Cardiac septum (tissue), 1 donor: ENCODE data around the gene TKT. TPM values are rescaled to one million over a fixed set of nuclear protein-coding genes. Genes with fewer than 3 reads are reported as not detected.
"Not testable (repeated sequence)": the region's sequence is repeated elsewhere in the genome, so short reads cannot be mapped to it uniquely, and the experiment has no call there.

ENCODE experiments used
- DNase-seq: peaks from one replicate; pipeline ENCODE4 v3.0.0-alpha.2; 2020; ENCODE audit warnings: low spot score
- intact Hi-C: fragments of 100-400 bp; cut with DNase I; formaldehyde crosslinking; loops from one replicate; pipeline ENCODE4 v1.14.0; 2022
- total RNA-seq: library from RNA; stranded (reverse); fragmentation: NEBNext Ultra II Directional; extraction: Animal tissue kit (Norgen Biotek cat#: 25700); gene quantifications from one replicate; pipeline ENCODE4 v1.2.1, GENCODE V29; 2021
- donor health status: DM: no; HTN: no; CAD: no.

The TKT gene
- total RNA-seq, 1 donor from 2014 or later = 34.6 TPM

GRCh38 chr3:53261712-53262111, 5.9 kb upstream of the TKT start:
- DNase-seq = no peak
- intact Hi-C loops = no loop called here

GRCh38 chr3:53260286-53260785, 4.5 kb upstream of the TKT start:
- intact Hi-C loops = no loop called here

GRCh38 chr3:53259427-53260259, 3.8 kb upstream of the TKT start:
- no peak for DNase-seq
- intact Hi-C loops = loop anchor here (5.0 kb wide), 1 partner anchor 88 kb away; the partner anchor contains the start of gene DCP1A

More at GRCh38 chr3:53260286-53260785, 4.5 kb upstream of the TKT start:
- no peak for DNase-seq

GRCh38 chr3:53258600-53259426, 3.0 kb upstream of the TKT start:
- intact Hi-C loops = loop anchor here (5.0 kb wide), 1 partner anchor 88 kb away; the partner anchor contains the start of gene DCP1A
- no peak for DNase-seq

- DNase-seq = no peak
- intact Hi-C loops = loop anchor here (5.0 kb wide), 1 partner anchor 90 kb away; the partner anchor contains the start of gene DCP1A
Observed at GRCh38 chr3:53257465-53257864, 1.6 kb upstream of the TKT start.

- intact Hi-C loops = loop anchor here (5.0 kb wide), 1 partner anchor 91 kb away; the partner anchor contains the start of gene DCP1A
- no peak for DNase-seq
Observed at GRCh38 chr3:53256704-53257055, 858 bp upstream of the TKT start.

- DNase-seq = no peak
- intact Hi-C loops = loop anchor here (5.0 kb wide), 1 partner anchor 92 kb away; the partner anchor contains the start of gene DCP1A
Observed at GRCh38 chr3:53255423-53255774, 423 bp downstream of the TKT start.

- peak; percentile 90 for DNase-seq
Observed at GRCh38 chr3:53254509-53255422, 1.1 kb downstream of the TKT start.

GRCh38 chr3:53253707-53254508, 1.9 kb downstream of the TKT start:
- no peak for DNase-seq
- intact Hi-C loops = no loop called here

More at GRCh38 chr3:53254509-53255422, 1.1 kb downstream of the TKT start:
- intact Hi-C loops = loop anchor here (5.0 kb wide), 1 partner anchor 93 kb away; the partner anchor contains the start of gene DCP1A

- intact Hi-C loops, DNase-seq: not testable (repeated sequence)
Observed at GRCh38 chr3:53252947-53253322, 2.9 kb downstream of the TKT start.

GRCh38 chr3:53252096-53252946, 3.5 kb downstream of the TKT start:
- DNase-seq = no peak
- intact Hi-C loops = no loop called here

GRCh38 chr3:53250881-53251605, 4.8 kb downstream of the TKT start:
- intact Hi-C loops = no loop called here
- DNase-seq = no peak

- no peak for DNase-seq
- intact Hi-C loops = no loop called here
Observed at GRCh38 chr3:53250453-53250852, 5.4 kb downstream of the TKT start.

- intact Hi-C loops = no loop called here
- no peak for DNase-seq
Observed at GRCh38 chr3:53248161-53248560, 7.7 kb downstream of the TKT start.

GRCh38 chr3:53247619-53248018, 8.2 kb downstream of the TKT start:
- DNase-seq = no peak
- intact Hi-C loops = no loop called here

GRCh38 chr3:53244271-53244670, 11.6 kb downstream of the TKT start:
- DNase-seq = no peak
- intact Hi-C loops = no loop called here

GRCh38 chr3:53243785-53244184, 12.0 kb downstream of the TKT start:
- no peak for DNase-seq

More at GRCh38 chr3:53243785-53244184, 12.0 kb downstream of the TKT start:
- intact Hi-C loops = no loop called here
